Left ventricle myocardium inferior (tissue), 1 donor: ENCODE measurements around the gene AGAP3. TPM values are rescaled to one million over a fixed set of nuclear protein-coding genes. Genes with fewer than 3 reads are reported as not detected.

Experiments used
- DNase-seq: peaks from one replicate; pipeline ENCODE4 v3.0.0-alpha.2; 2020
- H3K27ac ChIP-seq: fragments of 200-600 bp; replicated peaks from 2 replicates; pipeline ENCODE4 v1.8.0; 2021
- H3K27me3 ChIP-seq: fragments of 200-600 bp; 2 replicates; pipeline ENCODE4 v1.8.0; 2021; ENCODE audit warnings: low read depth
- H3K36me3 ChIP-seq: fragments of 200-600 bp; 2 replicates; pipeline ENCODE4 v1.8.0; 2021
- H3K4me1 ChIP-seq: fragments of 200-600 bp; 2 replicates; pipeline ENCODE4 v1.8.0; 2021
- H3K4me3 ChIP-seq: fragments of 200-600 bp; 2 replicates; pipeline ENCODE4 v1.8.0; 2021; ENCODE audit warnings: mild to moderate bottlenecking, moderate library complexity
- H3K9me3 ChIP-seq: fragments of 200-600 bp; replicated peaks from 2 replicates; pipeline ENCODE4 v1.8.0; 2021
- intact Hi-C: fragments of 100-400 bp; cut with micrococcal nuclease; formaldehyde crosslinking; loops from one replicate; pipeline ENCODE4 v1.11.0; 2022
- total RNA-seq: library from RNA; stranded (reverse); fragmentation: NEBNext Ultra II Directional; extraction: Animal tissue kit (Norgen Biotek cat#: 25700); gene quantifications from one replicate; pipeline ENCODE4 v1.2.1, GENCODE V29; 2021
- TF ChIP-seq, protein P1 (sequence below): fragments of 200-600 bp; IDR thresholded peaks from 2 replicates; pipeline ENCODE4 v1.8.0; 2021; ENCODE audit warnings: antibody characterized with exemption, mild to moderate bottlenecking, borderline replicate concordance
- donor health status: DM: no; HTN: yes; CAD: no; lungs with severe emphysema.

AGAP3 gene
- total RNA-seq, 1 donor from 2014 or later, result 51.0 TPM

DNA sequence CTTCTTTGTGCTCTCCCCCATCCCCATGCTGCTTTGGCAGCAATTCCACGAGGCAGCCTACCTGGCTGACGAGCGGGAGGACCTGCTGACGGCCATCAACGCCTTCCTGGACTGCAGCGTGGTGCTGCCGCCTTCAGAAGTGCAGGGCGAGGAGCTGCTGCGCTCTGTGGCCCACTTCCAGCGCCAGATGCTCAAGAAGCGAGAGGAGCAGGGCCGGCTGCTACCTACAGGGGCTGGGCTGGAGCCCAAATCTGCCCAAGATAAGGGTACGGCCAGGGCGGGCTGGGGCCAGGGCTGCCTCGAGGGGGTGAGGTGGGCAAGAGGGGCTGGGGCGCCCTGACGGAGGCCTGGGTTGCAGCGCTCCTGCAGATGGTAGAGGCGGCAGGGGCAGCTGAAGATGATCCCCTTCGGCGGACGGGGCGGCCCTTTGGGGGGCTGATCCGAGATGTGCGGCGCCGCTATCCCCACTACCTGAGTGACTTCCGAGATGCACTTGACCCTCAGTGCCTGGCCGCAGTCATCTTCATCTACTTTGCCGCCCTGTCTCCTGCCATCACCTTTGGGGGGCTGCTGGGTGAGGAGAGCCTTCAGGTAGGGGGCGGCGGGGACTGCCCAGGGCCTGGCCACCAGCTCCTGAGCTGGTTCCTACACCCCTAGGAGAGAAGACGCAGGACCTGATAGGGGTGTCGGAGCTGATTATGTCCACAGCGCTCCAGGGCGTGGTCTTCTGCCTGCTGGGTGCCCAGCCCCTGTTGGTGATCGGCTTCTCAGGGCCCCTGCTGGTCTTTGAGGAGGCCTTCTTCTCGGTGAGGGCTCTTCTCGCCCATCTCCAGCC lies 15.0 kb upstream of the AGAP3 start:
- Histone ChIP-seq H3K36me3 (peaks cover 100% of the 10 kb centered on the region), H3K4me3 (no peak overlapping the region), H3K9me3 (no peaks in the 10 kb centered on the region), H3K4me1 (no peaks in the 10 kb centered on the region), H3K27ac (no peak overlapping the region), H3K27me3 (no peaks in the 10 kb centered on the region)
- TF ChIP-seq, protein P1, sequence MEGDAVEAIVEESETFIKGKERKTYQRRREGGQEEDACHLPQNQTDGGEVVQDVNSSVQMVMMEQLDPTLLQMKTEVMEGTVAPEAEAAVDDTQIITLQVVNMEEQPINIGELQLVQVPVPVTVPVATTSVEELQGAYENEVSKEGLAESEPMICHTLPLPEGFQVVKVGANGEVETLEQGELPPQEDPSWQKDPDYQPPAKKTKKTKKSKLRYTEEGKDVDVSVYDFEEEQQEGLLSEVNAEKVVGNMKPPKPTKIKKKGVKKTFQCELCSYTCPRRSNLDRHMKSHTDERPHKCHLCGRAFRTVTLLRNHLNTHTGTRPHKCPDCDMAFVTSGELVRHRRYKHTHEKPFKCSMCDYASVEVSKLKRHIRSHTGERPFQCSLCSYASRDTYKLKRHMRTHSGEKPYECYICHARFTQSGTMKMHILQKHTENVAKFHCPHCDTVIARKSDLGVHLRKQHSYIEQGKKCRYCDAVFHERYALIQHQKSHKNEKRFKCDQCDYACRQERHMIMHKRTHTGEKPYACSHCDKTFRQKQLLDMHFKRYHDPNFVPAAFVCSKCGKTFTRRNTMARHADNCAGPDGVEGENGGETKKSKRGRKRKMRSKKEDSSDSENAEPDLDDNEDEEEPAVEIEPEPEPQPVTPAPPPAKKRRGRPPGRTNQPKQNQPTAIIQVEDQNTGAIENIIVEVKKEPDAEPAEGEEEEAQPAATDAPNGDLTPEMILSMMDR, result no peak
- DNase-seq, result no peak
- intact Hi-C loops, result no loop called here

DNA sequence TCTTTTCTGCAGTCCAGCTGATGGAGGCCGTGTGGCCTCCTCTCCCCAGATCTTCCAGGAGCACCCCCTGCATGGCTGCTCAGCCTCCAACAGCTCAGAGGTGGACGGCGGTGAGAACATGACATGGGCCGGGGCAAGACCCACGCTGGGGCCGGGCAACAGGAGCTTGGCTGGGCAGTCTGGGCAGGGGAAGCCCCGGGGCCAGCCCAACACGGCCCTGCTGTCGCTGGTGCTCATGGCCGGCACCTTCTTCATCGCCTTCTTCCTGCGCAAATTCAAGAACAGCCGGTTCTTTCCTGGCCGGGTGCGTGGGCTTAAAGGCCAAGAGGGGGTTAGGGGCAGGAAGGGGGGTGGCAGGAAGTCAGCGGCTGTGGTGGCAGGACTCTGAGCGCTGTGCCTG lies 12.3 kb upstream of the AGAP3 start:
- no peak overlapping the region for H3K4me3 ChIP-seq
- peaks cover 73% of the 10 kb centered on the region for H3K36me3 ChIP-seq
- H3K27ac ChIP-seq, result no peak overlapping the region
- H3K27me3 ChIP-seq, result no peaks in the 10 kb centered on the region
- H3K9me3 ChIP-seq, result no peaks in the 10 kb centered on the region
- intact Hi-C loops, result no loop called here
- TF ChIP-seq, protein P1, result no peak
- peaks cover 25% of the 10 kb centered on the region for H3K4me1 ChIP-seq
- no peak for DNase-seq

DNA sequence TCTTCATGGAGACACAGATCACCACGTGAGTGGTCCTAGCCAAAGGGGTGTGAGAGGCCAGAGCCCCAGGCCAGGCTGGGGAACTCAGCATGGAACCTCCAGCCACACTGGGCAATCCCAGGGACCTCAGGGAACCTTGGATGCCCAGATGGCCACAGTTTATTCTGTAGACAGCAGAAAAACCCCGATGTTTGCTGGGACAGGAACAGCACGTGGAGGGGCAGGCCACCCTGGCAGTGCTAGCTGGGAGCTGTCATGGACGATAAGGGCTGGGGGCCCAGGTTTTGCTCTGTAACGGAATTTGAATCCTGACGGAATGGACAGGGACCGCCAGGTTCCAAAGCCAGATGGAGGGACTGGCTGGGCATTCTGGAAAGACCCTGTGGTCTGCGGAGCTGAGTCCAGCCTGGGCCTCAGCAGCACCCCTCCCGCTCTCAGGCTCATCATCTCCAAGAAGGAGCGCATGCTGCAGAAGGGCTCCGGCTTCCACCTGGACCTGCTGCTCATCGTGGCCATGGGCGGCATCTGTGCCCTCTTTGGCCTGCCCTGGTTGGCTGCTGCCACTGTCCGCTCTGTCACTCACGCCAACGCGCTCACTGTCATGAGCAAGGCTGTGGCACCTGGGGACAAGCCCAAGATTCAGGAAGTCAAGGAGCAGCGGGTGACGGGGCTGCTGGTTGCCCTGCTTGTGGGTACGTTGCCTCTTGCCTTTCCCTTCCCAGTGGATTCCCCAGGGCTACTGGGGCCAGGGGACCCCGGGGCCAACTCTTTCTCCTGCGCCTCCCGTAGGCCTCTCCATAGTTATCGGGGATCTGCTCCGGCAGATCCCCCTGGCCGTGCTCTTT lies 11.2 kb upstream of the AGAP3 start:
- Histone ChIP-seq H3K27ac (no peak overlapping the region), H3K4me1 (peaks cover 36% of the 10 kb centered on the region), H3K36me3 (peaks cover 63% of the 10 kb centered on the region), H3K9me3 (no peaks in the 10 kb centered on the region), H3K27me3 (no peaks in the 10 kb centered on the region), H3K4me3 (no peak overlapping the region)
- TF ChIP-seq, protein P1, result no peak
- intact Hi-C loops, result no loop called here
- DNase-seq, result no peak

DNA sequence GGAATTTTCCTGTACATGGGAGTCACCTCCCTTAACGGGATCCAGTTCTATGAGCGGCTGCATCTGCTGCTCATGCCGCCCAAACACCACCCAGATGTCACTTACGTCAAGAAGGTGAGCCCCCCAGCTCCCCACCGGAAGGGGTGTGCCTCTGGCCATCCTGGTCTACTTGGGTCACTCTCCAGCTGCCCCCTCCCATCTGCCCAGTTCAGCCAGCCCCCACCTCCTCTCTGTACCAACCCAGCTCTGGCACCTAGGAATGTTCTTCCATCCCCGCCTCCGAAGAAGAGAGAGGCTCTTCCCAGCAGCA lies 10.7 kb upstream of the AGAP3 start:
- intact Hi-C loops, result no loop called here
- peaks cover 57% of the 10 kb centered on the region for H3K36me3 ChIP-seq

DNA sequence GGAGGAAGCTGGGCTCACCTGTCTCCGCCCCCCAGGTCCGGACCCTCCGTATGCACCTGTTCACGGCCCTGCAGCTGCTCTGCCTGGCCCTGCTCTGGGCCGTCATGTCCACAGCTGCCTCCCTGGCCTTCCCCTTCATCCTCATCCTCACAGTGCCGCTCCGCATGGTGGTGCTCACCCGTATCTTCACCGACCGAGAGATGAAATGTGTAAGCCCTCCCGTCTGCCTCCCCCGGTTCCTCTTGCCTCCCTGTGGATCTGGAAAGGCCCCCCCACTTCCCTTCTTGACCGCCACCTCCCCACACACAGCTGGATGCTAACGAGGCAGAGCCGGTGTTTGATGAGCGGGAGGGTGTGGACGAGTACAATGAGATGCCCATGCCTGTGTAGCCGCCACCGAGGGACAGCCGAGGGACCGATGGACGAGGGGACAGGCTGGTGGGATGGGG lies 10.3 kb upstream of the AGAP3 start:
- TF ChIP-seq, protein P1, result no peak
- H3K36me3 ChIP-seq, result peaks cover 53% of the 10 kb centered on the region

More for the DNA sequence above, 10.7 kb upstream of the AGAP3 start:
- TF ChIP-seq, protein P1, result no peak
- no peaks in the 10 kb centered on the region for H3K9me3 ChIP-seq
- no peak overlapping the region for H3K4me3 ChIP-seq
- no peak overlapping the region for H3K27ac ChIP-seq
- DNase-seq, result no peak
- peaks cover 41% of the 10 kb centered on the region for H3K4me1 ChIP-seq
- no peaks in the 10 kb centered on the region for H3K27me3 ChIP-seq

More for the DNA sequence above, 10.3 kb upstream of the AGAP3 start:
- no peak for DNase-seq
- no peaks in the 10 kb centered on the region for H3K27me3 ChIP-seq
- H3K4me3 ChIP-seq, result no peak overlapping the region
- H3K9me3 ChIP-seq, result no peaks in the 10 kb centered on the region
- H3K27ac ChIP-seq, result no peak overlapping the region
- intact Hi-C loops, result no loop called here
- peaks cover 43% of the 10 kb centered on the region for H3K4me1 ChIP-seq
